Measurements from ENCODE around the gene SYNPO2L.
"Not testable (repeated sequence)": the region's sequence is repeated elsewhere in the genome, so short reads cannot be mapped to it uniquely, and the experiment has no call there.

The SYNPO2L gene, protein sequence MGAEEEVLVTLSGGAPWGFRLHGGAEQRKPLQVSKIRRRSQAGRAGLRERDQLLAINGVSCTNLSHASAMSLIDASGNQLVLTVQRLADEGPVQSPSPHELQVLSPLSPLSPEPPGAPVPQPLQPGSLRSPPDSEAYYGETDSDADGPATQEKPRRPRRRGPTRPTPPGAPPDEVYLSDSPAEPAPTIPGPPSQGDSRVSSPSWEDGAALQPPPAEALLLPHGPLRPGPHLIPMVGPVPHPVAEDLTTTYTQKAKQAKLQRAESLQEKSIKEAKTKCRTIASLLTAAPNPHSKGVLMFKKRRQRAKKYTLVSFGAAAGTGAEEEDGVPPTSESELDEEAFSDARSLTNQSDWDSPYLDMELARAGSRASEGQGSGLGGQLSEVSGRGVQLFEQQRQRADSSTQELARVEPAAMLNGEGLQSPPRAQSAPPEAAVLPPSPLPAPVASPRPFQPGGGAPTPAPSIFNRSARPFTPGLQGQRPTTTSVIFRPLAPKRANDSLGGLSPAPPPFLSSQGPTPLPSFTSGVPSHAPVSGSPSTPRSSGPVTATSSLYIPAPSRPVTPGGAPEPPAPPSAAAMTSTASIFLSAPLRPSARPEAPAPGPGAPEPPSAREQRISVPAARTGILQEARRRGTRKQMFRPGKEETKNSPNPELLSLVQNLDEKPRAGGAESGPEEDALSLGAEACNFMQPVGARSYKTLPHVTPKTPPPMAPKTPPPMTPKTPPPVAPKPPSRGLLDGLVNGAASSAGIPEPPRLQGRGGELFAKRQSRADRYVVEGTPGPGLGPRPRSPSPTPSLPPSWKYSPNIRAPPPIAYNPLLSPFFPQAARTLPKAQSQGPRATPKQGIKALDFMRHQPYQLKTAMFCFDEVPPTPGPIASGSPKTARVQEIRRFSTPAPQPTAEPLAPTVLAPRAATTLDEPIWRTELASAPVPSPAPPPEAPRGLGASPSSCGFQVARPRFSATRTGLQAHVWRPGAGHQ

DNA sequence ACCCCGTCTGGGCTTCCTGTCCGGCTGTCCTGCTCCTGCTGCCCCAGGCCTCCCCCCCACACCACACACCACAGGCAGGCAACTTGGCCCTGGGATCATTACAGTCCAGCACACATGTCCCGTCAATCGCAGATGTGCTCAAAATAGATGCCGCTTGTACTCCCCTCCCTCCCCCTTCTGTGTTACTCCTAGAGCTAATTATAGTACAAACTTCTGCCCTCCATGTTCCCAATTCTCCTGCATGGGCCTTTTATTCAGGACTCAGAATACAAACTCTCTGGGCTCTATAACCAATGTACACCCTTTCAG, at the start of gene SYNPO2L:
TSS of gene SYNPO2L (minus strand) at position 40 of the 309 bp plus-strand sequence. CDS start 107 bp downstream, outside the sequence.
- no peak for DNase-seq (ENCODE audit: low spot score)

GRCh38 chr10:73703924-73704323, 48.1 kb upstream of the SYNPO2L start:
- DNase-seq (ENCODE audit: low spot score), result not testable (repeated sequence)

GRCh38 chr10:73698819-73699218, 43.0 kb upstream of the SYNPO2L start:
- not testable (repeated sequence) for DNase-seq (ENCODE audit: low spot score)

- DNase-seq (ENCODE audit: low spot score), result not testable (repeated sequence)
Measured at GRCh38 chr10:73697675-73698159, 41.9 kb upstream of the SYNPO2L start, which contains the start of gene AGAP5. Gene AGAP5, minus strand, starts transcription at chr10:73698109. Its CDS starts 354 bp downstream, at chr10:73697755.

GRCh38 chr10:73695302-73695701, 39.5 kb upstream of the SYNPO2L start:
- DNase-seq (ENCODE audit: low spot score), result not testable (repeated sequence)

- DNase-seq (ENCODE audit: low spot score), result not testable (repeated sequence)
Measured at GRCh38 chr10:73690755-73691154, 34.9 kb upstream of the SYNPO2L start.

- not testable (repeated sequence) for DNase-seq (ENCODE audit: low spot score)
Measured at GRCh38 chr10:73689596-73689995, 33.8 kb upstream of the SYNPO2L start.

DNA sequence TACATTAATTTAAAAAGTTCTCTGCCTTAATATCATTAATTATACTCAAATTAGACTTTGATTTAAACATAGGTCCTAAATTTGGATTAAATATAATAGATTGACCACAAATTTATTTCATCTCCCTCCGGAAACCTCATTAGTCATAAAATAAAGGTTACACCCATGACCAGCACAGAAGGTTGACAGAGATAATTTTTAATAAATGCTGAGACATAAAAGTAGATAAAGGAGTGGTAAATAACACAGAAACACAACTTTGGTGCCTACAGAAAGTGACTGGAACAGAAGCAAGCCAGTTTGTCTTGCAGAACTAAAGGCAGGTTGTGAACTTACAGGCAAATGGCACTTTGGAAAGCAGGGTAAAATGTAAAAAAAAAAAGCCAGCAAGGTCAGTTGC, 31.8 kb upstream of the SYNPO2L start:
- DNase-seq (ENCODE audit: low spot score), result not testable (repeated sequence)

GRCh38 chr10:73674546-73674945, 18.7 kb upstream of the SYNPO2L start:
- not testable (repeated sequence) for DNase-seq (ENCODE audit: low spot score)

GRCh38 chr10:73668378-73668777, 12.5 kb upstream of the SYNPO2L start:
- DNase-seq (ENCODE audit: low spot score), result not testable (repeated sequence)

DNA sequence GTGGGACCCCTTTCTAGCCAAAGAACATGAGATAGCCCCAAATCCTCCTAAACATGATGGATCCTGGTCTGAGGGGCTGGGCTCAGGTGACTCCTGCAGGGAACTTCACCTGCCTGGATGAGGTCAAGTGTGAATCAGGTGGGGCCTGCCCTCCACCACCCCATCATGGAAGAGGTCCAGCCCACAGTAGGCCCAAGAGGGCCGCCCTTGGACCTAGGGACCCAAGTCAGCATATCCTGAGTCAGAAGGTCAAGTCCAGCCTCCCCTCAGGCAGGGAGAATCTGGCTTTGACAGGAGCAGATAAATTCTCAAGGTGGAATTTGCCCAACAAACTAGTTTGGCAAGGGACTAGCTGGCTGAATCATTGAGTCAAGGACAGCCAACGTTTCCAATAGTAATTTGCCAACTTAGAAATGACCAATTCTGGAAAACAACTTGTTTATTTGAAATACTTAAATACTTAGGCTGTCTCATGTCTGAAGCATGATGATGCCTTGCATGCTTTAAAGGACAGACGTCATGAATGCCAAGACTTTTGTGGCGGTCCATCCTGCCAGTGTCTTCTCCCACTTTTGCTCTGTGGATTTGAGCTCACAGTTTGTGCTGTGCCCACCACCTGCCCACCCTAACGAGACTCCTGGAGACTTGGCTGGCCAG, 10.5 kb upstream of the SYNPO2L start:
- DNase-seq (ENCODE audit: low spot score), result not testable (repeated sequence)

DNA sequence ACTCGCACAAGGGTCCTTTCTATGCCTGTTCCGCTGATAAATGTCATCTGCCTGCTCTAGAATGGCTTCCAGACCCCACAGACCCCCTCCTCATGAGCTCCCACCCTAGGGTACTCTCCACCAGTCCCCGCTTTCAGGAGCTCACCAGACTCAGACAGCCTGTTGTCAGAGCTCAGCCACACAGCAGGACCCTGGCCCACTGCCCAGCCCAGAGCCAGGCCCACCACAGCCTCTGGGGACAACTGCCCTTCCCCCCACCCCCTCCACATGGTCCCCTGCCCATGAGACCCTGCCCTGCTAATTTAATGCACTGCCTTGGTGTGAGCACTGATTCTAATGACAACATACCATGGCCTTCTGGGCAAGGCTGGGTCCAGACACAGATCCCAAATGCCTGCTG, 9.8 kb upstream of the SYNPO2L start:
- DNase-seq (ENCODE audit: low spot score), result not testable (repeated sequence)

DNA sequence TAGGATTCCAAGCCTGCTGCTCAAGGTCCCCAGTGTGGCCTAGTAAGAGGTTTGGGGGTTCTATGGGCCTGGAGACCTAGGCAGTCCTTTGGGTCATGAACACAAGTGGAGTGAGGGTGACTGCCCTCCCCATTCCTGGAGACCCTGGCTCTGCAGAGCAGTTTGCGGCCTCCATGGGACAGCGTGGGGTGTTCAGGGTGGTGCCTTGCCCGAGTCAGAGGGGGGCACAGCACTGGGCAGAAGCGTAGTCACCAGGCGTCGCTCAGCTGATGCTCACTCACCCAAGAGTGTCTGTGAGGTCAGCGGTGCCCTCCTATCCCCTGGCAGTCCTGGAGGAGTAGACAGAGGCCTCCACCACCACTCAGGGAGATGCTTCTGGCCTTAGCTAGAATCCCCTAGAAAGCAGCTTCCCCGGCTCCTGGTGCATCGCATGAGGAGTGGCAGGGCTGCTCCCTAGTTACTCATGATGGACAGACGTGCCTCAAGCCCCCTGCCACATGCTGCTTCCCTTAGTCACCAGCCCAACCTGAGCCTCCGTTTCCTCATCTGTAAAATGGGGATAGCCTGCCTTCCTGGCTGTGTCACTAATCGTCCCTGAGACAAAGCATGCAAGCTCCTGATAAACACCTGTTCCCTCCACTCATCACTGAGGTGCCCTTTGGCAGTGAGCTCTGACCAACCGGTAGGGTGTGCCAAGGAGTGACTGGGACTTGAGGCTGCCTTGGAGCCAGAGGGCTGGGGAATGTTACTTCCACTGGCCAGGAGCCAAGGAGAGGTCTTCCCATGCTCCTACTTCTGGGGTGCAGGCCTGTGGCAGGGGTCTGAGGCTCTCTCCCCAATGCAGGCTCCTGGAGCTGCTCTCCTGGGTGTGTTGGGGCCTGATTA, 8.6 kb upstream of the SYNPO2L start:
- not testable (repeated sequence) for DNase-seq (ENCODE audit: low spot score)

DNA sequence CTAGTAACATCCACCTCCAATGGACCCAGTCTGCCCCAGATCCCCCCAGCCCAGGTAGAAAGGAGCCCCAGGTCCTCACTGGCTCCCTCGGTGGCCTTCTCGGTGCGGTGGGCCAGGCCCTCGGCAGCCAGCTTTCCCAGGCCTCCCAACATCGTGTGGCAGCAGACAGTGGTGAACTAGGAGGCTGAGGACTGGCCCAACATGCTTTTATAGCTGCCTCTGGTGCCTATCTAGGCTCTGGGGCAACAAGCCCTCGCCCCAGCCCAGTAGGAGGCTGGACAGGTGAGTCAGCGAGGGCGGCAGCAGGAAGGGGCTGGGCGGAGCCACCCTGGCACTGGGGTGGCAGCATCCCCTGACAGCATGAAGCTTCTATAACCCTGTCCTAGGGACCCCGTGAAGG, 7.8 kb upstream of the SYNPO2L start:
- DNase-seq (ENCODE audit: low spot score), result not testable (repeated sequence)

DNA sequence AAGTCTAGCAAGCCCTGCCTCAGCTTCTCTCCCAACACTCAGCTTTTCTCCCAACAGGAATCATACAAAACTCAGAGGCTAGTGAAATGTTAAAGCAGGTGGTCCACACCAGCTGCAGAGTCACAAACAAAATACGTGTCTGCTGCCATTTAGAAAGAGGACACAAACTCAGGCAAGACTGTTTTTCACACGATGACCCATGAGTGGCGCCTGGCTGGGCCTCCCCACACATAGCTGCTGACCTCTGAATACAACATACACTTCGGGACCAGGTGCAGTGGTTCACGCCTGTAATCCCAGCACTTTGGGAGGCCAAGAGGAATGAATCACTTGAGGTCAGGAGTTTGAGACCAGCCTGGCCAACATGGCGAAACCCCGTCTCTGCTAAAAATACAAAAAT, 6.9 kb upstream of the SYNPO2L start:
- DNase-seq (ENCODE audit: low spot score), result not testable (repeated sequence)

GRCh38 chr10:73655257-73655989, 406 bp downstream of the SYNPO2L start:
- DNase-seq (ENCODE audit: low spot score), result no peak

- DNase-seq (ENCODE audit: low spot score), result no peak
Measured at GRCh38 chr10:73653701-73654100, 2.1 kb downstream of the SYNPO2L start.

DNA sequence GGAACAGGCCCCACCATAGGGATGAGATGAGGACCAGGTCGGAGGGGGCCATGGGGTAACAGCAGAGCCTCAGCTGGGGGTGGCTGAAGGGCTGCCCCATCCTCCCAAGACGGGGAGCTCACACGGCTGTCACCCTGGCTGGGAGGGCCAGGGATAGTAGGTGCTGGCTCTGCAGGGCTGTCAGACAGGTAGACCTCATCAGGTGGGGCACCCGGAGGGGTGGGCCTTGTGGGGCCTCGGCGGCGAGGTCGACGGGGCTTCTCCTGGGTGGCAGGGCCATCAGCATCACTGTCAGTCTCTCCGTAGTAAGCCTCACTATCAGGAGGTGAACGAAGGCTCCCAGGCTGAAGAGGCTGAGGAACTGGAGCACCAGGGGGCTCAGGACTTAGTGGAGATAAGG, 2.6 kb downstream of the SYNPO2L start:
- DNase-seq (ENCODE audit: low spot score), result no peak

- DNase-seq (ENCODE audit: low spot score), result peak; percentile 72
Measured at GRCh38 chr10:73650537-73651331, 5.1 kb downstream of the SYNPO2L start.

All from pons (tissue), 1 donor.